GM10266 (cell line): ENCODE measurements around the gene FCMR.

Source experiments
- DNase-seq: peaks from one replicate; pipeline ENCODE4 v3.0.0; 2012; ENCODE audit errors: extremely low spot score
- TF ChIP-seq, protein P1 (sequence below): IDR thresholded peaks from 2 replicates; pipeline ENCODE4 v1.5.1; 2012; ENCODE audit warnings: mild to moderate bottlenecking, low read depth; ENCODE audit not compliant: control insufficient read depth, insufficient read depth; ENCODE audit errors: missing control alignments

Gene FCMR

DNA sequence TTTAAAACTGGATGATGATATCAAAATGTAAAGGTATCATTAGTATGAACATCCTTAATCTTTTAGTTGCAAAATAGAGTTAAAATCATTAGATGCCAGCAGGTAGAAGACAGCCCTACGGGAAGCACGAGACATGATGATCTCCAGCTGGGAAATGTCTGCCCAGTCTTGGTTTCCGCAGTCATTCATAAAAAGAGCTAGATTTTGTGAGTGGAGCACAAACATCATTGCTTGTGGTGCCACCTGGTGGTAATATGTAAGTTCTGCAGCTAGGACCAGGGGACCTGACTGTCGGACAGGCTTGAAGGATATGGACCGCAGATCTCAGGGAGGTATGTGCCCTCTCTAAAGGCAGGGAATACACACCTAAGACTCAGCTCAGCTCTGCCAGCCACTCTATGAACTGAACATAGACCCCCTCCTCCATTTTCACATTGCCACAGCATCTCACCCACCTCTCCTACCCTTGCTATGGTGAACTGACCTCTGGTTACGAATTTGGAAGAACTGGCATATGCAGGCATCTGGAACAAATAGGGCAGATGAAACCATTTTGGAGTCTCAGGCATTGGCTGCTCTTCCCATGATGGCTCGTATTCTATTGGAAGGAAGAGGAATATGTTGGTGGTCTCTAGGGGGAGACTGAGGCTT, 9.2 kb downstream of the FCMR start:
- TF ChIP-seq, protein P1, sequence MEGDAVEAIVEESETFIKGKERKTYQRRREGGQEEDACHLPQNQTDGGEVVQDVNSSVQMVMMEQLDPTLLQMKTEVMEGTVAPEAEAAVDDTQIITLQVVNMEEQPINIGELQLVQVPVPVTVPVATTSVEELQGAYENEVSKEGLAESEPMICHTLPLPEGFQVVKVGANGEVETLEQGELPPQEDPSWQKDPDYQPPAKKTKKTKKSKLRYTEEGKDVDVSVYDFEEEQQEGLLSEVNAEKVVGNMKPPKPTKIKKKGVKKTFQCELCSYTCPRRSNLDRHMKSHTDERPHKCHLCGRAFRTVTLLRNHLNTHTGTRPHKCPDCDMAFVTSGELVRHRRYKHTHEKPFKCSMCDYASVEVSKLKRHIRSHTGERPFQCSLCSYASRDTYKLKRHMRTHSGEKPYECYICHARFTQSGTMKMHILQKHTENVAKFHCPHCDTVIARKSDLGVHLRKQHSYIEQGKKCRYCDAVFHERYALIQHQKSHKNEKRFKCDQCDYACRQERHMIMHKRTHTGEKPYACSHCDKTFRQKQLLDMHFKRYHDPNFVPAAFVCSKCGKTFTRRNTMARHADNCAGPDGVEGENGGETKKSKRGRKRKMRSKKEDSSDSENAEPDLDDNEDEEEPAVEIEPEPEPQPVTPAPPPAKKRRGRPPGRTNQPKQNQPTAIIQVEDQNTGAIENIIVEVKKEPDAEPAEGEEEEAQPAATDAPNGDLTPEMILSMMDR: peak; percentile 88

DNA sequence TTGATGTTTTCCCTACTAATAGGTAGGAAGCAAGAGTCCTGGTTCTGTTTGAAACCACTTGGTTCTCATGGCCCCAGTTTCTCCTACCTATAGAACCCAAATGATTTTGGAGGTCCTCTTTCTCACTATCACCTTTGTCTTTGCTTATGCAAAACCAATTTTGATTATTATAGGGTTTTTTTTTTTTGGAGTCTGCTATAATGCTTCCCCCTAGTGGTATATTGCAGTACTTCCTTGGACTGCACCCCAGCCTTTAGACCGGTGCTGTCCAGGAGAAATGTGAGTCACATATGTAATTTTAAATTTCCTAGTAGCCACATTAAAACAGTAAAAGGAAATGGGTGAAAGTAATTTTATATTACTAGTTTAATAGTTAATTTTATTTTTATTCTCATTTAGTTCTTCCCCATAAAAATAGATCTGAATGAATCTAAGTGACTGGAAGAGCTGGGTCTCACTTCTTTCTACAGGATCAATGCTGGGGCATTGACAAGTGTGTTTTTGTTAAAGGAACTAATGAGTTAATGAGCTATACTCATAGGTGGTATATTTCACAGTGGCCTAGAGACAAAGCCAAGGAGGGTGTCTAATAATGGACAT, 10.6 kb downstream of the FCMR start:
- peak; percentile 66 for DNase-seq
- TF ChIP-seq, protein P1: peak; percentile 59

More for the DNA sequence above, 9.2 kb downstream of the FCMR start:
- peak; percentile 81 for DNase-seq

DNA sequence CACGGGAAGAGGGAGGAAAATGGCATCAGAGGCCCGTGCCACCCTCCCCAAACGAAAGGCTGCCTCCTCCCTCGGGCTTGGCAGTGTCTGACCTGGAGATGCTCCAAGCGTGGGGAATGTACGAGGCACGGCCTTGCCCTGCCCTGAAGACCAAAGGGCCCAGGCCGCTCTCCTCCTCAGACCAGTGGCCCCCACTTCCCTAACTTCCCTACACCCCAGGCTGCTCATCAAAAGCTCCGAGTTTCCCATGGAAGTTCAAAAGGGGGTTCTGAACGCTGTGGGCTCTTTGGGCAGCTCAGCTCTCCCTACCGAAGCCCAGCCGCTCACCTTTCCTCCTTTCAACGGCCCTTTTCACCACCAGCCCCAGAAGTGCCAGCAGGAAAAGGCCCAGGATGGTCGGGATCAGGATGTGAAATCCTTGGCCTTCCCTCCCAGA, 11.8 kb downstream of the FCMR start:
- DNase-seq: no peak
- TF ChIP-seq, protein P1: no peak

DNA sequence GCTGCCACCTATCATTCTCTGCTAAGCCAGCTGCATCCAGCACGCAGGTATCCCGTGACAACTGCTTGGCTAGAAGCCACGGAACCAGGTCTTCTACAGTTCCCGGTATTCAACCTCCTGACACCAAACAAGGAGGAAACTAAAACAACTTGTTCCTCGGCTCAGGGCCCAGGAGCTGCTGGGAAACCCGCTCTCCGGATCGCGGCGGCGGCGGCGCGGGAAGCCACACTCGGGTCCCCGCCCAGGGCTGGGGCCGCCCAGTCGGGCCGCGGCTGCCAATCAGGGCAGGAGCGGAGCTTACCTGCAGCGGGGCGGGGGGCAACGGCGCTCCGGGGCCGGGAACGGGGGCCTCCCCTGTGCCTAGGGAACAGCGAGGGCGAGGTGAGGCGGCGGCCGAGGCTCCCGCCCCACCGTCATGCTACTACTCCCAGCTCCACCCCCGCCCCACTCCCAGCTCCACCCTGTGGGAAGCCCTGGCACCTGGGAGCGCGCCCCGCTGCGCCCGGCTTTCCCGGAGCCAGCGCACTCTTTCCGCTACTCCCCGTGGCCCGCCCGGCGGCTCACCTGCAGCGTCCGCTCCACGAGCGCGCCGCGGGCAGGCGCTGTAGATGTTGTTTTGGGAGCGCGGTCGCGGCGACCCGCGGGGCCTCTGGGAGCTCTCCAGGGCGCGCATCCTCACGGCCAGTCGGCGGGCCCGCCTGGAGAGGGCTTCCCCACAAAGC, 12.4 kb downstream of the FCMR start:
- TF ChIP-seq, protein P1: no peak
- DNase-seq: no peak

DNA sequence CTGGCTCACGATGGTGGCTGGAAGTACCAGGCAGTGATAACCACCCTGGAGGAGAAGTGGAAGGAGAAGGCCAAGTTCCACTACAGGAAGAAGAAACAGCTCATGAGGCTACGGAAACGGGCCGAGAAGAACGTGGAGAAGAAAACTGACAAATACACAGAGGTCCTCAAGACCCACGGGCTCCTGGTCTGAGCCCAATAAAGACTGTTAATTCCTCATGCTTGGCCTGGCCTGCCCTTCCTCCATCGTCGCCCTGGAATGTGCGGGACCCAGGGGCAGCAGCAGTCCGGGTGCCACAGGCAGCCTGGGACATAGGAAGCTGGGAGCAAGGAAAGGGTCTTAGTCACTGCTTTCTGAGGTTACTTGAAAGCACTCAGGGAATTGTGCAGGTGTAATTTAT, 13.7 kb downstream of the FCMR start:
- TF ChIP-seq, protein P1: no peak
- no peak for DNase-seq

DNA sequence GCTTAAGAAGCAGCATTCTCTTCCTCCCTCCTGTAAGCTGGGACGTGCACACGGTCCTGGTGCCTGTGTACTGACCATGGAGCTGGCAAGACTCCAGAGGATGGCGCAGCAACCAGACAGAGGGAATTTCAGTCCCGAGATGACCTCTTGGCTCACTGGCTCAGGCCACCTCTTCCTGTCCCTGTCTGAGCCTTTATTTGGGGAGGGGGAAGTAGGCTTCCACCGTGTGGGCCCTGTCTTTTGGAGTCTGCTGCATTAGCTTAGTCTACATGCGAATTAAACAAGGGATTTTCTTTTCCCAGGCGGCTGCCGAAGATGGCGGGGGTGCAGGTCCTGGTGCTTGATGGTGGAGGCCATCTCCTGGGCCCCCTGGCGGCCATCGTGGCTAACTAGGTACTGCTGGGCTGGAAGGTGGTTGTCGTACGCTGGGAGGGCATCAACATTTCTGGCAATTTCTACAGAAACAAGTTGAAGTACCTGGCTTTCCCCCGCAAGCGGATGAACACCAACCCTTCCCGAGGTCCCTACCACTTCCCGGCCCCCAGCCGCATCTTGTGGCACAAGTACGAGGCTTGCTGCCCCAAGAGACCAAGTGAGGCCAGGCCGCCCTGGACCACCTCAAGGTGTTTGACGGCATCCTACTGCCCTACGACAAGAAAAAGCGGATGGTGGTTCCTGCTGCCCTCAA, 14.3 kb downstream of the FCMR start:
- TF ChIP-seq, protein P1: no peak
- no peak for DNase-seq
